Fibroblast of peridontal ligament (primary cell): Measurements from ENCODE around the gene PSORS1C1.
A peak's percentile ranks its signal among the peaks of the same experiment; 100 is the strongest.
"Not testable (repeated sequence)": the region's sequence is repeated elsewhere in the genome, so short reads cannot be mapped to it uniquely, and the experiment has no call there.

Experiments
- DNase-seq: peaks from one replicate; pipeline ENCODE4 v3.0.0-alpha.2; 2010; ENCODE audit errors: extremely low read depth

PSORS1C1 gene

DNA sequence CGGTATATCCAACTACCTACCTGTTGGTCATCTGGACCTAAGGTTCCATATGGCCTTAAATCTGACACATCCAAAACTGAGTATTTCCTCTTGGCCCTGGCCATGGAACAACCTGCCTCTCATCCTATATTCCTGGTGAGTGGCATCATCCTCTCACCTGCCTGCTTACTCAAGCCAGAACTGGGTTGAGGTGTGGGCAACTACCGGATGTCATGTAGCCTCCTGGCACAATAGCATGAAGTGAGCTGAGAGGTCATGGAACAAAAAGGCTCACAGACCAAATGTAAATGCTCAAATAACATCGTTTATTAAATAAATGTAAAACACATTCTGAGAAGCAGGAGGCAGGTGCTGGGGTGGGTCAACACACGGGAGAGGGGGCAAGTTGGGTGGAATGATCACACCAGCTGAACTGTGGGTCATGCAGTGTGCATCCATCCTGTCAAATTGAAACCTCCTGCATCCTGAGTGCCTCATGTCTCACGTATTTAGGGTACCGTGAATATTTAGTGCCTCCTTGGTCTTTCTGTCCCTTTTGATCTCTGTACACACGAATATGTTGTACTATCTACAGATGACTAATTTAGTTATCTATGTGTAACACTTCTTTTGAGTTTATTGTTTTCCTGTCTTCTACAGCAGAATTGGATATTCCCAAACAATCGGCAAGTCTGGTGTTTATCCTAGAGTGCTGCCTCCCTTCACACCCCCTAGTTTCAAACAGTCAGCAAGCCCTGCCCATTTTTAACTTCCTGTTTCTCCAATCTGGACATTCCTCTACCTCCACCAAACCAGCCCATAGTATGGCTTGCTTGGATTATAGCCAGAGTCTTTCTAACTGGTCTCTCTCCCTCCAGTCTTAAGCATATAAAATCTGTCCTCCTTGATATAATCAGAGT is 63.8 kb downstream of the PSORS1C1 start:
- DNase-seq: no peak

DNA sequence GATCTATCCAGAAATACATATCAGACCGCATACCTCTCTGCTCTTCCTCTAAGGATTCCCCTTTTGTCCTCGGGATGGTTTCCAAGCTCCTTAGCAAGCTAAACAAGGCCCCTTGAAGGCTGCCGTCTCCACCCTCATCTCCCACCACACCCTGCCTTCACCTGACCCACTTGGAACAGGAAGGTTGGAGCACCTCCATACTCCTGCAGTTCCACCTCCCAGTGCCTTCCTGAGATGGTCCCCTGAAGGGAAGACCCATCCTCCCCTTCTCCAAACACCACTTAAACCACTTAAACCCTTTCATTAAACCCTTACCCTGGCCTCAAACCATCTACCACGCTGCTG is 64.4 kb downstream of the PSORS1C1 start:
- no peak for DNase-seq

DNA sequence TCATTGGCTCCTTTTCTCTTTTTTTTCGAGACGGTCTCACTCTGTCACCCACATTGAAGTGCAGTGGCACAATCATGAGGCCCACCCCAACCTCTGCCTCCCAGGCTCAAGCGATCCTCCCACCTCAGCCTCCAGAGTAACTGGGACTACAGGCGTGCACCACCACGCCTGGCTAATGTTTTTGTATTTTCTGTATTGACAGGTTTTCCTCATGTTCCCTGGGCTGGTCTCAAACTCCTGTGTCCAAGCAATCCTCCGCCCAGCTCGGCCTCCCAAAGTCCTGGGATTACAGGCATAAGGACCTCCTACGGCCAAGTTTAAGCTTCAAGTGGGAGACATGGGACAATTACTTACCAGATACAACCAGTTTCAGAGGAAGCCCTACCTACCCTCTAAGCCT is 65.3 kb downstream of the PSORS1C1 start:
- no peak for DNase-seq

DNA sequence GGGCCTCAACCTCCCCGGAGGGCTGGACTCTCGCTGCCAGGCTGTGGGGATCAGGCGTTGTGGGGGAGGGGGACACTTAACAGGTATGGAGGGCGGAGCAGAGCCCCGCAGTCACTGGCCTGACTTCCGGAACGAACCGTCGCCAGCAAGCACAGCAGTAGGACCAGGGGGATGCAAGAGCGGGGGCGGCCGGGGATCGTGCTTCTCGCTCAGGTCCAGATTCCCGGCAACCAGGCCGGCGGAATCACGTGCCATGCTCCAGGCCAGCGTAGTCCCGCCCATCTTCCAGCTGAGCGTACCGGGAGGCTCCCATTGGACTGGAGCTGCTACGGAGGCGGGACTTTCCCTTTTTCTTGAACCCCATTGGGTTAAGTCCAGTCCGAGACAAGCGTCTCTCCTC is 65.9 kb downstream of the PSORS1C1 start:
- DNase-seq: peak; percentile 86

DNA sequence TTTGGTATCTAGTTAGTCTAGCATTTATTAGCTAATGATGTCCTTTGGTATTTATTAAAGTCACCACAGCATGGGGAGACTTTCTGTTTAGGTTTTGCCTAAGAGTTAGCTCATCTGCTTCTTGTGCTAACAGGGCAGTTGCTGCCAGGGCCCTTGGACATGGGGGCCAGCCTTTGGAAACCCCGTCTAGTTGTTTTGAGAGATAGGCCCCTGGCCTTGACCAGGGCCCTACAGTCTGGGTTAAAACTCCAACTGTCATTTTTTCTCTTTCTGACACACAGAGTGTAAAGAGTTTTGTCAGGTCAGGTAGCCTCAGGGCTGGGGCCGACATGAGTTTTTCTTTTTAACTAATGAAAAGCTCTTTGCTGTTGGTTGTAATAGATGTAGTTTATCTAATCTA is 68.7 kb downstream of the PSORS1C1 start:
- DNase-seq: not testable (repeated sequence)

DNA sequence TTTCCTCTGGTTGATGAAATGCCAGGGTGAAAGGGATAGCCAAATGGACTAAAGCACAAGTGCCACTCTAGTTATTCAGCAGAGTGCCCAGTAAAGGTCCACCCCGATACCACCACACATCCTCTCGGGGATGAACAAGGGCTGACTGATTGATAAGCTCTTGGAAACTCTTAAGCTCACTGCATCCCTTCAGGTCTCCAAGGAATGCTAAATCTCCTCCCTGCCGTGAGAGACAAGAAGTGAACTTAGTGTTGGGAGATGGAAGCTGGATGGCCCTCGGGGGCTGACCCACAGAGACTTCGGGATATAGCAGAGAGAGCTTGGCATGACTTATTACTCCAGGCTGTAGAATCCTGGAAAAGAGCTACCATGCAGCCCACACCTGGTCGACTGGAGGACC is 69.3 kb downstream of the PSORS1C1 start:
- not testable (repeated sequence) for DNase-seq

DNA sequence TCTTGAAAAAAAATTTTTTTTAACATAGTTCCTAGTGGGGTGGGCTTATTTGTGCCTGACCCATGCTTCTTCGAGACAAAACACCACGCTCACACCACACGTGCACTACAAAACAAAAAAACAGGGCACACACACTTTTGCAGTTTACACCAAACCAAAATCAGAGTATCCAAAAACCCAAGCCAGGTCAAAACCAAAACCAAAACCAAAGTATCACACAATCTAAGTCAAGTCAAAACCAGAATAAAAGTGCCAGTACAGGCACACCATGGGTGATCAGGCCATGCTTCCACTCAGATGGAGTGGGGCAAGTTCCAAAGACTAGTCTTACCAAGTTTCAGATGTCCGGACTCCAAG is 71.1 kb downstream of the PSORS1C1 start:
- not testable (repeated sequence) for DNase-seq

DNA sequence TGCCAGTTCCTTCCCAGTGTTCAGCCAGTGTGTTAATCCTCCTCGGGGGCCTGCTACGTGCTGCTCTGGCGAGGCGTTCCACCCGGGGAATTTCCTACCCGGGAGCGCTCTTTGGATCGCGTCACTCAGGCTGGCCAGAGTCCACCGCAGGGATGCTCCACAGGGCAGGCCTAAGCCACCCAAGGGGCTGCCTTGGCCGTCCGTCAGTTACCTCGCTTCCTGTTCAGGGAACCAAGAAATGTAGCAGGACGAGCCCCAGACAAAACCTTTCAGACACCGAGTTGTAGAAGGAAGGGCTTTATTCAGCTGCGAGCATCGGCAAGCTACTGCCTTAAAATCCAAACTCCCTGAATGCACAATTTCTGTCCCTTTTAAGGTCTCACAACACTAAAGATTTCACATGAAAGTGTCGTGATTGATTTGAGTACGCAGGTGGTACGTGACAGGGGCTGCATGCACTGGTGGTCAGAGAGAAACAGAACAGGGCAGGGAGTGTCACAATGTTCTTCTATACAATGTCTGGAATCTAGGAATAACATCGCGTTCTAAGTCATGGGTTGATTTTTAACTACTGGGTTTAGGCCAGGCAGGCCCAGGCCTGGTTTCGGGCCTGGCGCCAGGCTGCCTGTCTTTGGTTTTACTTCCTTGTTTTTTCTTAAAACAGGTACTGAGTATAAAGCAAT is 71.6 kb downstream of the PSORS1C1 start:
- DNase-seq: no peak

DNA sequence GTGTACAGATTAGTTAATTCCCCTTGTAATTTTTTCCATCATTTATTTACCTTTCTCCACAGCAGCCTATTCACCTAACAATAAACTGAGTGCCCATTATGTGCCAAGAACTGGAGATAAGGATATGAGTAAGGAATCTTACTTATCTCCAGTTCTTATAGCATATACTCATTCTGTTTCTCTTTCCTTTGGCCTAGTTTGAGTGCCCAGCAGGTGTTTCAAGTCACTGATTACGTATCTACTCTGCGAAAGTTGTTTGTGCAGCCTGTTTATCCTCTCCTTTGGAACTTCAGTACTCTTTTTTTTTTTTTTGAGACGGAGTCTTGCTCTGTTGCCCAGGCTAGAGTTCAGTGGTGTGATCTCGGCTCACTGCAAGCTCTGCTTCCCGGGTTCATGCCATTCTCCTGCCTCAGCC is 73.2 kb downstream of the PSORS1C1 start:
- no peak for DNase-seq

DNA sequence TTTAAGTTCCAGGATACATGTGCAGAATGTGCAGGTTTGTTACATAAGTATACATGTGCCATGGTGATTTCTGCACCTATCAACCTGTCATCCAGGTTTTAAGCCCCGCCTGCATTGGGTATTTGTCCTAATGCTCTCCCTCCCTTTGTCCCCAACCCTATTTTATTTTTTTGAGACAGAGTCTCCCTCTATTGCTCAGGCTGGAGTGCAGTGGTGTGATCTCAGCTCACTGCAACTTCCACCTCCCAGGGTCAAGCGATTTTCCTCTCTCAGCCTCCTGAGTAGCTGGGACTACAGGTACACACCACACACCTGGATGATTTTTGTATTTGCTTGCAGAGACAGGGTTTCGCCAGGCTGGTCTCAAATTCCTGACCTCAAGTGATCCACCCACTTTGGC is 74.6 kb downstream of the PSORS1C1 start:
- not testable (repeated sequence) for DNase-seq
